Retinal pigment epithelial cell (primary cell): ENCODE measurements around the gene ASCL4.
"Not testable (repeated sequence)": the region's sequence is repeated elsewhere in the genome, so short reads cannot be mapped to it uniquely, and the experiment has no call there.

Experiments
- DNase-seq: peaks from one replicate; pipeline ENCODE4 v3.0.0-alpha.2; 2010; ENCODE audit warnings: low read depth
- H3K4me3 ChIP-seq: 2 replicates; pipeline ENCODE4 v1.5.1; 2011; ENCODE audit warnings: mild to moderate bottlenecking, low read length, control low read depth, moderate library complexity
- TF ChIP-seq, protein P1 (sequence below): conservative IDR thresholded peaks from 2 replicates; pipeline ENCODE4 v1.5.1; 2011; ENCODE audit warnings: low read depth, low read length, control low read depth, inconsistent platforms

Gene ASCL4, protein sequence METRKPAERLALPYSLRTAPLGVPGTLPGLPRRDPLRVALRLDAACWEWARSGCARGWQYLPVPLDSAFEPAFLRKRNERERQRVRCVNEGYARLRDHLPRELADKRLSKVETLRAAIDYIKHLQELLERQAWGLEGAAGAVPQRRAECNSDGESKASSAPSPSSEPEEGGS

DNA sequence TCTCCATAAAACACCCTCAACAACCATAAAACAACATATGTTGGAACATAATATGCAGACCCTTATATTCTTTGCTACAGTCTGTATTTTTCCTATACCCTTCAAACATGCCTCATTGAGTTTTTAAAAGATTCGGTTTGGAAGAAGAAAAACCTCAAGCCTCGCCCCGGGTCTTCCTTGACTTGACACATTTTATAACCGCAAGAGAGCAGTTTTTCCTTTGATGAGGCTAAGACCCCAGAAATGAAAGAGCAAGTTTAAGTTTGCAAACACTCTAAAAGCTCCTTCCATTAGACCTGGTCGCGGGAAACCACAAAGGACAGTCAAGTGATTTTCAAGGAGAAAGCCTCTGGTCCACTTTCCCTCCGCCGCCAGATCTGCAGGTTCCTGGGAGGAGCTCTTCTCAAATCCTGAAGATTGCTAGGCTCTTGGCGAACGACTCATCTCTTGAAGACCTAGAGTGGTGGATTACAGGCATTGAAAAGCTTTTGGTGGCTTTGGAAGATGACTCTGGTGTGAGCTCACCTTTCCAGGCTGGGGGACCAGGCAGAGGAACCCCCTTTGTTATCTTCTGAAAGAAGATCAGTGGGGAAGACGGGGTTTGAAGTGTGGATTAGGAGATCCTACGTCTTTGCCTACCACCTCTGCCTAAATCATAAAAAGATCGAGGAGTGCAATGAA, at the start of gene ASCL4:
Gene ASCL4, plus strand, starts transcription at position 356 of the 681 bp plus-strand sequence. CDS start 515 bp downstream, outside the sequence.
- TF ChIP-seq, protein P1, sequence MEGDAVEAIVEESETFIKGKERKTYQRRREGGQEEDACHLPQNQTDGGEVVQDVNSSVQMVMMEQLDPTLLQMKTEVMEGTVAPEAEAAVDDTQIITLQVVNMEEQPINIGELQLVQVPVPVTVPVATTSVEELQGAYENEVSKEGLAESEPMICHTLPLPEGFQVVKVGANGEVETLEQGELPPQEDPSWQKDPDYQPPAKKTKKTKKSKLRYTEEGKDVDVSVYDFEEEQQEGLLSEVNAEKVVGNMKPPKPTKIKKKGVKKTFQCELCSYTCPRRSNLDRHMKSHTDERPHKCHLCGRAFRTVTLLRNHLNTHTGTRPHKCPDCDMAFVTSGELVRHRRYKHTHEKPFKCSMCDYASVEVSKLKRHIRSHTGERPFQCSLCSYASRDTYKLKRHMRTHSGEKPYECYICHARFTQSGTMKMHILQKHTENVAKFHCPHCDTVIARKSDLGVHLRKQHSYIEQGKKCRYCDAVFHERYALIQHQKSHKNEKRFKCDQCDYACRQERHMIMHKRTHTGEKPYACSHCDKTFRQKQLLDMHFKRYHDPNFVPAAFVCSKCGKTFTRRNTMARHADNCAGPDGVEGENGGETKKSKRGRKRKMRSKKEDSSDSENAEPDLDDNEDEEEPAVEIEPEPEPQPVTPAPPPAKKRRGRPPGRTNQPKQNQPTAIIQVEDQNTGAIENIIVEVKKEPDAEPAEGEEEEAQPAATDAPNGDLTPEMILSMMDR, result no peak
- DNase-seq, result no peak
- H3K4me3 ChIP-seq, result no peak within 1 kb of the TSS

DNA sequence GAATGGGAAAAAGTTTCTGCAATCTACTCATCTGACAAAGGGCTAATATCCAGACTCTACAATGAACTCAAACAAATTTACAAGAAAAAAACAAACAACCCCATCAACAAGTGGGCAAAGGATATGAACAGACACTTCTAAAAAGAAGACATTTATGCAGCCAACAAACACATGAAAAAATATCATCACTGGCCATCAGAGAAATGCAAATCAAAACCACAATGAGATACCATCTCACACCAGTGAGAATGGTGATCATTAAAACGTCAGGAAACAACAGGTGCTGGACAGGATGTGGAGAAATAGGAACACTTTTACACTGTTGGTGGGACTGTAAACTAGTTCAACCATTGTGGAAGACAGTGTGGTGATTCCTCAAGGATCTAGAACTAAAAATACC, 47.2 kb upstream of the ASCL4 start:
- not testable (repeated sequence) for DNase-seq, H3K4me3 ChIP-seq

DNA sequence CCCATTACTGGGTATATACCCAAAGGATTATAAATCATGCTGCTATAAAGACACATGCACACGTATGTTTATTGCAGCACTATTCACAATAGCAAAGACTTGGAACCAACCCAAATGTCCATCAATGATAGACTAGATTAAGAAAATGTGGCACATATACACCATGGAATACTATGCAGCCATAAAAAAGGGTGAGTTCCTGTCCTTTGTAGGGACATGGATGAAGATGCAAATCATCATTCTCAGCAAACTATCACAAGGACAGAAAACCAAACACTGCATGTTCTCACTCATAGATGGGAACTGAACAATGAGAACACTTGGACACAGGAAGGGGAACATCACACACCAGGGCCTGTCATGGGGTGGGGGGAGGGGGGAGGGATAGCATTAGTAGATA, 46.8 kb upstream of the ASCL4 start:
- DNase-seq, H3K4me3 ChIP-seq: not testable (repeated sequence)

DNA sequence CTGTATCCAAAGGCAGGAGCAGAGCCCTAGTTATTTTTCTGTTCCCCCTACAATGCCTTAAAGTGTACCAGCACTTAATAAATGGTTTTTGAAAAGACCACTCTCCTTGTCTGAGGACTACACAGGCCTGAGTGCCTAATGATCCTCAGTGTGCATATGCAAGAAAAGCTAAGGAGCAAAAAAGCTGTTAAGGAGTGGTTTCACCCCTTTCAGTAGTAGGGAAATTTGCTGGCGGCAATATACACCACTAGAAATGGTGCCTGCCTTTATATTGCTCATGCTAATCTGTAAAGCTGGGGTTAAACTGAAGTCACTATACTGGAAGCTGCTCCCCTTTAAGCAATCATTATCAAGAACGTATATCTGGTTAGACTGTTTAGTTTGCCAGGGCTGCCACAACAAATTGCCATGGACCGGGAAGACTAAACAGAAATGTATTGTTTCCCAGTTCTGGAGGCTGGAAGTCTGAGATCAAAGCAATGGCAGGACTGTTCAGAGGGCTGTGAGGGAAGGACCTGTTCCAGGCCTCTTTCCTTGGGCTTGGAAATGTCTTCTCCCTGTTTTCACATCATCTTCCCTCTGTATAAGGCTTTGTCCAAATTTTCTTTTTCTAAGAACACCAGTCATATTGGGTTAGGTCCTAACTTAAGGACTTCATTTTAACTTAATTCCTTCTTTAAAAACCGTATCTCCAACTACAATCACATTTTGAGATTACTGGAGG, 43.7 kb upstream of the ASCL4 start:
- TF ChIP-seq, protein P1, result no peak
- DNase-seq, result no peak
- H3K4me3 ChIP-seq, result no peak overlapping the region

DNA sequence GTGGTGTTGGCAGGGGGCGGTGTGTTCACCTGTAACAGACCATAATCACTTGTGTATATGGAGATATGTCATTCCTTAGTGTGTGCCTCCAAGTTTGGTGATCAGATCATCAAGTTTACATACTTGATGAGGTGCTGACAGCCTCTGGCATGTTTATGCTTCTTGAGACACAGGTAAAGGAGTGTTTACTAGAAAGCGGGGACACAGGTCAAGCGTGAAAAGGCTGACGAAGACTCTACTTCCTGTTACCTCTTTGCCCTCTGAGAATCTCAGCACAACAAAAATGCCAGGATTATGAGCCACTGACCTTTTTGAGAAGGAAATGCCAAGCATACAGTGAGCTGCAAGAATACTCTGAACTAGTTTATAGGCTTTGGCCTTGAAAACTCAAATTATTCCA, 43.1 kb upstream of the ASCL4 start:
- TF ChIP-seq, protein P1, result no peak
- DNase-seq, result no peak
- H3K4me3 ChIP-seq, result no peak overlapping the region

DNA sequence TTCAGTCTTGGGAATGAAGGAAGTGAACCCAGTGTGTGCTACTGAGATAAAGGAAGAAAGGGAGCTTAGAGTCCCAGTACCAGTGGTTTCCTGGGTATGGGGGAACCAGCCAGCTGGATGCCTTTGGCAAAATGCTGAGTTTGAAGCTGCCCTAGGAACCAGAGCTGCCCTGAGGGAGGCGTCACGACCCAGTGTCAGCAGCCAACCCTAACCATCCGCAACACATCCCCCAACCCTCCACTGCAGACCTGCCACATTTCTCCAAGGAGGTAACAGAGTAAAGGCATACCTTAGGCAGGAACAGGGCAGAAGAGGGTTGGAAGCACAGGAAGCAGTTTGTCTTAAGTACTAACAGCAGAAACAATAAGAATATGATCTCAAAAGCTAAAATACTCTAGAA, 42.1 kb upstream of the ASCL4 start:
- H3K4me3 ChIP-seq, result no peak overlapping the region
- DNase-seq, result no peak
- TF ChIP-seq, protein P1, result no peak

DNA sequence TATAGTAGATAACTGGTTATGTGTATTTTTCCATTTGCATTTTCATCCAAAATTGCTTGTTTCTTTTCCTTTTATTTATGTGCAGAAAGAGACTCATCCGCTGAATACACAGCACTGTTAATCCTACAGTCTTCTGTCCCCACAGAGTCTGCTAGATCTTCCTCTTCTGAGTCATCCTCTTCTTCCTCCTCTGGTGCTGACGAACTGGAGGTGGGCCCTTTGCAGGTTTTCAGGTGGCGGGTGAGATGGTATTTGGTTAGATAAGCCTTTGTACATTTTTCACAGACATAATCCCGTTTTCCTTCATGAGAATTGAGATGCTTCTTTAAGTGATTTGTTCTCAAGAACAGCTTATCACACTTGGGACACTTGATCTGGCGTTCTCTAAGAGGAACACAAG, 40.4 kb upstream of the ASCL4 start:
- TF ChIP-seq, protein P1, result no peak

DNA sequence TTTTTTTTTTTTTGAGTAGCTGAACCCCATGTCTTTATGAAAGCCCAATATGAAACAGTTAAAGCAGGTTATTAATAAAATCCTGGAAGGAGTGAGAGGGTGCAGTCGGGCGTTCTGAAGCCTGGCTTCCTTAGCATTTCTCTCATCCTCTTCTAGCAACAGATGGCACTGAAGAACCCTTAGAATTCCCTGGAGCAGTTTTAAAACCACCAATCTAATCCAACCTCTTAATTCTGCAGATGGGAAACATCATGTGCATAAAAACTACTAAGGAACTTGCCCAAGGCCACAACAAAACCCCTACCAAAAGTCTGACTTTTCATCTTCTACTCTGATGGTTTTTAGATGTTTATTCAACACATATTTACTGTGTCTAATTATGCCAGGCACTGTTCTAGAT, 38.7 kb upstream of the ASCL4 start:
- no peak for DNase-seq
- no peak overlapping the region for H3K4me3 ChIP-seq
- TF ChIP-seq, protein P1, result no peak

More for the DNA sequence above, 40.4 kb upstream of the ASCL4 start:
- H3K4me3 ChIP-seq, result no peak overlapping the region
- DNase-seq, result no peak
